Transverse colon (tissue), 3 donors: ENCODE data around the gene DAB2.

ENCODE experiments used
- EP300 ChIP-seq: sonication (generic); formaldehyde crosslinking; IDR thresholded peaks from one replicate; pipeline ENCODE4 v1.6.1; 2017; ENCODE audit warnings: antibody characterized with exemption, low read depth
- POLR2A ChIP-seq: fragments of 450-650 bp; IDR thresholded peaks from one replicate; pipeline ENCODE4 v1.6.1; 2016; ENCODE audit warnings: antibody characterized with exemption, mild to moderate bottlenecking, moderate library complexity
- TF ChIP-seq, protein P1 (sequence below), 5 experiments: fragments of 200-600 bp in 3 of 5; fragments of 450-650 bp in 2 of 5; sonication (generic) in 3 of 5; IDR thresholded peaks; 1 replicate in 2 of 5; 2 replicates in 3 of 5; pipeline ENCODE4 v1.5.1; 2016 to 2017; ENCODE audit warnings: antibody characterized with exemption in 5 of 5, inconsistent platforms in 3 of 5, mild to moderate bottlenecking in 2 of 5, moderate library complexity in 1 of 5

DNA sequence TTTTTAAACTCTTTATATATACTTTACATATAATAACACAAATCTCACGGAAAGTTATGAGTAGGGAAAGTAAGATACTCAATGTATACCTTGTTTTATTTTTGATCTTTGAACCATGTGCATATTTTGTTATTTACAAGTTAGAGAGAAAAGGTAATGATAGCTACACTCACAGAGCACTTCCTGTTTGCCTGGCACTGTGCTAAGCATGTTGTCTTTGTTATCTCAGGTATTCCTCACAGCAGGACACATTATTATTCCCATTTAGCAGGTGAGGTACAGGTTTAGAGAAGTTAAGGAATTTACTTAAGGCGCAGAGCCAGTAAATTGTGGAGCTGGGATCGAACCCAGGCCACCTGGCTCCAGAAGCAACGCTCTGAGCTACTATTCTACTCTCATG lies 63.5 kb downstream of the DAB2 start:
- TF ChIP-seq, protein P1, sequence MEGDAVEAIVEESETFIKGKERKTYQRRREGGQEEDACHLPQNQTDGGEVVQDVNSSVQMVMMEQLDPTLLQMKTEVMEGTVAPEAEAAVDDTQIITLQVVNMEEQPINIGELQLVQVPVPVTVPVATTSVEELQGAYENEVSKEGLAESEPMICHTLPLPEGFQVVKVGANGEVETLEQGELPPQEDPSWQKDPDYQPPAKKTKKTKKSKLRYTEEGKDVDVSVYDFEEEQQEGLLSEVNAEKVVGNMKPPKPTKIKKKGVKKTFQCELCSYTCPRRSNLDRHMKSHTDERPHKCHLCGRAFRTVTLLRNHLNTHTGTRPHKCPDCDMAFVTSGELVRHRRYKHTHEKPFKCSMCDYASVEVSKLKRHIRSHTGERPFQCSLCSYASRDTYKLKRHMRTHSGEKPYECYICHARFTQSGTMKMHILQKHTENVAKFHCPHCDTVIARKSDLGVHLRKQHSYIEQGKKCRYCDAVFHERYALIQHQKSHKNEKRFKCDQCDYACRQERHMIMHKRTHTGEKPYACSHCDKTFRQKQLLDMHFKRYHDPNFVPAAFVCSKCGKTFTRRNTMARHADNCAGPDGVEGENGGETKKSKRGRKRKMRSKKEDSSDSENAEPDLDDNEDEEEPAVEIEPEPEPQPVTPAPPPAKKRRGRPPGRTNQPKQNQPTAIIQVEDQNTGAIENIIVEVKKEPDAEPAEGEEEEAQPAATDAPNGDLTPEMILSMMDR (IDR thresholded peaks at IDR 0.05): no peak
- TF ChIP-seq POLR2A (no peak), EP300 (no peak)
